Measurements from ENCODE around the gene MTHFD2. TPM values are rescaled to one million over a fixed set of nuclear protein-coding genes. Genes with fewer than 3 reads are reported as not detected.

Gene MTHFD2
- total and polyA plus RNA-seq, 7 donors: 12.7 to 59.4 (median 26.2) TPM

DNA sequence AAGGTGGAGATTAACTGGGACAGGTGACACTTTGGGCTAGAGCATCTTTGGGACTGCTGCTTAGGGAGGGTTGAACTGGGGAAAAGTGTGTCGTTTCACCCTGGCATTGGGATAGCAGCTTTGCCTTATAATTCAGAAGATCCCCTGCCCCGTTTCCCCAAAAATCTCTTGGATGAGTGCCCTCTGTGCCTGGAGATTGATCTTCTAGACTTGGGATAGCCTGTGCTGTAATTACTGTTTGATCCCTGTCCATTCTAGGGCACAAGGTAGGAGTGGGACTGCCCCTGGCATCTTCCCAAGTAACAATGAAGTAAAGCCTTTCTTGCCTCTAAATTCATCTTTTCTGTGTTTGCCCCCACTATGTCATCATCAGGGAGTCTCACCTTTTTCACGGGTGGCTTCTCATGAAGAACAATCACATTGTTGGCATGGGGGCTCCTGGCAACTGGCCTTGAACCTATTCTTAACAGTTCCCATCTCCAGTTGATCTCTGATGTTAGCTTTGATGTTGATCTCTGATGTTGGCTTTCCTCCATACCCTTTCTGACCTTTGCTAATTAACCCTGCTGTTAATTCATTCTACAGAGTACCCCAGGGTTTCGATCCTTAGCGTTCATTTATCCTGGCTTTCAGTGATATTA is 21.6 kb downstream of the MTHFD2 start:
- Histone ChIP-seq H3K9me3 (no peaks in the 10 kb centered on the region), H3K27me3 (no peaks in the 10 kb centered on the region), H3K27ac (no peak overlapping the region), H3K4me1 (no peaks in the 10 kb centered on the region), H3K4me3 (no peak overlapping the region), H3K36me3 (no peaks in the 10 kb centered on the region)
- intact Hi-C loops (cut with DNase I): no loop called here
- 94 to 98% methylated on average over 5 of the region's 5 CpGs for WGBS, 2 donors
- DNase-seq: no peak
- TF ChIP-seq, protein P1, sequence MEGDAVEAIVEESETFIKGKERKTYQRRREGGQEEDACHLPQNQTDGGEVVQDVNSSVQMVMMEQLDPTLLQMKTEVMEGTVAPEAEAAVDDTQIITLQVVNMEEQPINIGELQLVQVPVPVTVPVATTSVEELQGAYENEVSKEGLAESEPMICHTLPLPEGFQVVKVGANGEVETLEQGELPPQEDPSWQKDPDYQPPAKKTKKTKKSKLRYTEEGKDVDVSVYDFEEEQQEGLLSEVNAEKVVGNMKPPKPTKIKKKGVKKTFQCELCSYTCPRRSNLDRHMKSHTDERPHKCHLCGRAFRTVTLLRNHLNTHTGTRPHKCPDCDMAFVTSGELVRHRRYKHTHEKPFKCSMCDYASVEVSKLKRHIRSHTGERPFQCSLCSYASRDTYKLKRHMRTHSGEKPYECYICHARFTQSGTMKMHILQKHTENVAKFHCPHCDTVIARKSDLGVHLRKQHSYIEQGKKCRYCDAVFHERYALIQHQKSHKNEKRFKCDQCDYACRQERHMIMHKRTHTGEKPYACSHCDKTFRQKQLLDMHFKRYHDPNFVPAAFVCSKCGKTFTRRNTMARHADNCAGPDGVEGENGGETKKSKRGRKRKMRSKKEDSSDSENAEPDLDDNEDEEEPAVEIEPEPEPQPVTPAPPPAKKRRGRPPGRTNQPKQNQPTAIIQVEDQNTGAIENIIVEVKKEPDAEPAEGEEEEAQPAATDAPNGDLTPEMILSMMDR (IDR thresholded peaks at IDR 0.05): no peak
- TF ChIP-seq POLR2AphosphoS5 (IDR thresholded peaks at IDR 0.05) (no peak), POLR2A (IDR thresholded peaks at IDR 0.05) (no peak), EP300 (IDR thresholded peaks at IDR 0.05) (no peak)

DNA sequence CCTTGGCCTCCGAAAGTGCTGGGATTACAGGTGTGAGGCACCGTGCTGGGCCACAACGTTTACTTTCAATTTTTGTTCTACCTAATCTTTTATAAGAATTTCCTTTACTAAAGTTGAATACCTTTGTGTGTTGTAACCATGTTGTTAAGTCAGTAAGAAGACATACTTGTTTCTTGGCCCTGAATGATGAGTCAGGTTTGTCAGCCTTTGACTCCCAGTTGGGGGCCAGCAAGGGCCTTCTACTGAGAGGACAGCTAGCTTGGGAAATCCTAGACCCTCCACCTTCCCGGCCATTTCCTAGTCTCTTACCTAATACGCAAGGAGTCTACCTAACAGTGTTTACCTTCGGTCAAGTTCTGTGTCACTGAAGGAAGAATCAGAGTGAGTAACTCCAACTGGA is 22.7 kb downstream of the MTHFD2 start:
- TF ChIP-seq POLR2AphosphoS5 (IDR thresholded peaks at IDR 0.05) (no peak), EP300 (IDR thresholded peaks at IDR 0.05) (no peak), POLR2A (IDR thresholded peaks at IDR 0.05) (no peak)
- TF ChIP-seq, protein P1 (IDR thresholded peaks at IDR 0.05): no peak
- Histone ChIP-seq H3K27me3 (no peaks in the 10 kb centered on the region), H3K4me1 (no peaks in the 10 kb centered on the region), H3K9me3 (no peaks in the 10 kb centered on the region), H3K27ac (no peak overlapping the region), H3K36me3 (no peaks in the 10 kb centered on the region), H3K4me3 (no peak overlapping the region)
- intact Hi-C loops (cut with DNase I): no loop called here
- no peak for DNase-seq
- WGBS, 2 donors: 97 to 98% methylated on average over 6 of the region's 6 CpGs

DNA sequence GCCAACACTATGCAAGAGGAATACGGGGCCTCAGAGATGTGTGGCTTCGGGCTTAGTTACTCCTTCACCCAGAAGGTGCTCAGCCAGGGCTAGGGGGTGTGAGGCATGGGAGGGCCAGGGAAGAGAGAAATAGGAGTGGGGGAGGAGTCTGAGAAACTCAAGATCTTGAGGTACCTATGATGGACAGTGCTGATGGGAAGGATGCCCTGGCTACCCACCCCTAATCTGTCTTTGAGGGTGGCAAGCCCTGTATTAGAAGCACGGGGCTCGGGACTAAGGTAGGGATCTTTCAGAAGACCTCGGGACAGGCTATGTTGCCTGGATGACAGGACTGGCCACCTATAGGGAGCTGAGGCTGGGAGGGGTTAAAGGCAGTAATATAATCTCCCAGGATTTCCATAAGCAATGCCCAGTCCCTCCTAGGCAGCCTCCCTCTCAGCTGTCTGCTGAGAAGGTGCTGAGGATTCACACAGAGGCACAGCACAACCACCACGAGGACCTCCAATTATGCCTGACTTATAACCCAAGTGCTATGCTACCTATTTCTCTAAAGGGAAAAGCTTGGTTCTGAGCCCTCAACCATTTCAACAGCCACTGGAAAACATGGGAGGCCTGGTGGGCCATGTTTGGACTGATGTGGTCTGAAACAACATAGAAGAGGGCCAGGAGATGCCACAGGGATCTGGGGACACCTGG is 23.3 kb downstream of the MTHFD2 start:
- Histone ChIP-seq H3K4me1 (no peaks in the 10 kb centered on the region), H3K4me3 (no peak overlapping the region), H3K36me3 (no peaks in the 10 kb centered on the region), H3K27ac (no peak overlapping the region), H3K27me3 (no peaks in the 10 kb centered on the region), H3K9me3 (no peaks in the 10 kb centered on the region)
- no peak for TF ChIP-seq EP300 (IDR thresholded peaks at IDR 0.05)
- TF ChIP-seq, protein P1 (IDR thresholded peaks at IDR 0.05): no peak
- no peak for TF ChIP-seq POLR2A (IDR thresholded peaks at IDR 0.05)
- TF ChIP-seq POLR2AphosphoS5 (IDR thresholded peaks at IDR 0.05): no peak
- WGBS, 2 donors: 96 to 97% methylated on average over 6 of the region's 6 CpGs
- intact Hi-C loops (cut with DNase I): no loop called here
- no peak for DNase-seq

DNA sequence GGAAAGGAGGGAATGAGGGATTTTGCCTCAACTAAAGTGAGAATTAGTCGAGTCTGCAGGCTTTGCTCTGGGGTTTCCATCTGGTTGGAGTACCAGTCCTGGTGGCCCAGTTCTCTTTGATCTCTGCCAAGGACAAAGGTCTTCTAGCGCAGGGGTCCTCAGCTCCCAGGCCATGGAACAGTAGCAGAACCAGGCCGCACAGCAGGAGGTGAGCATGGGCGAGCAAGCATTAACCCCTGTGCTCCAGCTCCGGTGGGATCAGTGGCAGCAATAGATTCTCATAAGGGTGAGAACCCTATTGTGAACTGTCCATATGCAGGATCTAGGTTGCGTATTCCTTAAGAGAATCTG is 23.9 kb downstream of the MTHFD2 start:
- Histone ChIP-seq H3K27me3 (no peaks in the 10 kb centered on the region), H3K9me3 (no peaks in the 10 kb centered on the region), H3K4me3 (no peak overlapping the region), H3K36me3 (no peaks in the 10 kb centered on the region), H3K4me1 (no peaks in the 10 kb centered on the region), H3K27ac (no peak overlapping the region)
- TF ChIP-seq POLR2A (IDR thresholded peaks at IDR 0.05): no peak
- no peak for TF ChIP-seq EP300 (IDR thresholded peaks at IDR 0.05)
- TF ChIP-seq POLR2AphosphoS5 (IDR thresholded peaks at IDR 0.05): no peak
- TF ChIP-seq, protein P1 (IDR thresholded peaks at IDR 0.05): no peak
- intact Hi-C loops (cut with DNase I): no loop called here
- no peak for DNase-seq
- WGBS, 2 donors: 93 to 94% methylated on average over 6 of the region's 6 CpGs

Measured in sigmoid colon (tissue), 7 donors.